Central memory CD8-positive, alpha-beta T cell (primary cell): ENCODE data around the gene MSANTD3.
"Not testable (repeated sequence)": the region's sequence is repeated elsewhere in the genome, so short reads cannot be mapped to it uniquely, and the experiment has no call there.

Experiments
- ATAC-seq: fragments of 150-1000 bp; cut with Tn5 transposase; replicated peaks from 2 replicates; pipeline ENCODE4 v1.10.0; 2022; ENCODE audit warnings: mild to moderate bottlenecking, moderate FRiP score, moderate number of reproducible peaks; ENCODE audit not compliant: poor library complexity, severe bottlenecking; ENCODE audit errors: extremely low read depth
- DNase-seq, 2 donors: peaks; one replicate each; pipeline ENCODE4 v3.0.0; 2021; ENCODE audit warnings: low spot score in 2 of 2
- H3K27ac Mint-ChIP-seq: one replicate; pipeline ENCODE4 v1.8.0; 2022; ENCODE audit warnings: low read depth, mild to moderate bottlenecking, moderate library complexity, mixed read lengths
- H3K27me3 Mint-ChIP-seq: one replicate; pipeline ENCODE4 v1.8.0; 2022; ENCODE audit warnings: mixed read lengths
- H3K36me3 Mint-ChIP-seq: one replicate; pipeline ENCODE4 v1.8.0; 2022; ENCODE audit warnings: mild to moderate bottlenecking, moderate library complexity, mixed read lengths; ENCODE audit not compliant: insufficient read depth
- H3K4me1 Mint-ChIP-seq: one replicate; pipeline ENCODE4 v1.8.0; 2022; ENCODE audit warnings: mixed read lengths
- H3K4me3 Mint-ChIP-seq: one replicate; pipeline ENCODE4 v1.8.0; 2022; ENCODE audit warnings: mild to moderate bottlenecking, moderate library complexity, mixed read lengths
- H3K9me3 Mint-ChIP-seq: one replicate; pipeline ENCODE4 v1.8.0; 2022; ENCODE audit warnings: mixed read lengths

MSANTD3 gene, protein sequence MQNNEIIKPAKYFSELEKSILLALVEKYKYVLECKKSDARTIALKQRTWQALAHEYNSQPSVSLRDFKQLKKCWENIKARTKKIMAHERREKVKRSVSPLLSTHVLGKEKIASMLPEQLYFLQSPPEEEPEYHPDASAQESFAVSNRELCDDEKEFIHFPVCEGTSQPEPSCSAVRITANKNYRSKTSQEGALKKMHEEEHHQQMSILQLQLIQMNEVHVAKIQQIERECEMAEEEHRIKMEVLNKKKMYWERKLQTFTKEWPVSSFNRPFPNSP

DNA sequence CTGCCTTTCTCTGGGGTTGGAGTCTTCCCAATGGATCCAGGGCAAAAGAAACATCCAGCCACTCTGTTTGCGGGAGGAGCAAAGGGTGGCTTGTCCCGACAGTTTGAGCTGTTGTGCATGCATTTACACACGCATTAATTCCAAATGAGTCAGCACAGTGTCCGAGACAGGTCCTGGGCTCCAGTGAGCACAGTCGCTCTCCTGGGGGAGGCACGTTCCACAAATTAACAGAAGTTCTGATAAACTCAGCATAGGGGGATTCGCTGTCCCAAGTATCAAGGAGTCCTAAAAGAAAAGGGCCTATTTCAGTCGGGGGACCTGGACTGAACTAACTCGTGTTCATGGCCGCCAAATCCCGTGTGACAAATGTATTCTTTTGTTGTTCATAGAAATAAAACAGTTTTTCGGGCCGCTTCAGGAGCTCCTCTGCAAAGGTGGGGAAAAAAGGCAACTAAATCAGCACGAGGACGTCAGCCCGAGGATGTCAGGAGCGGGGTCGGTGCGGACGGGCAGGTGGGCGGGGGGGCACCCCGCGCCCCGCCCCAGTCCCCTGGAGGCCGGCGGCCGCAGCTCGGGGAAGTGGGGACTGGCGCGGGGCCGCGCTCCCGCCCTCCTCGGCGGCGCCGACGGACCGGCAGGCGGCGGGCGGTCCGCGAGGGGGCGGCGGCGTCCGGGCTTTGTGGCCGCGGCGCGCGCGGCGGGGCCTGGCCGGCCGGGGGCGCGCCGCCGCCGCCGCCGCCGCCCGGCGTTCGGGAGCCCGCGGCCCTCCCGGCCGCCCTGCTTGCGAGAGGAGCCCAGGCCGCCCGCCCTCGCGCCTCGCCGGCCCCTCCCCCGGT lies at the start of gene MSANTD3:
MSANTD3 (plus strand) TSS at position 614 of the 836 bp plus-strand sequence. CDS start 14,796 bp downstream, outside the sequence.
- no peak for DNase-seq
- Mint-ChIP-seq H3K4me3 (peak within 1 kb of the TSS; percentile 98), H3K9me3 (no peaks in the 10 kb centered on the region), H3K4me1 (peaks cover 43% of the 10 kb centered on the region), H3K36me3 (peaks cover 3% of the 10 kb centered on the region), H3K27me3 (peaks cover 8% of the 10 kb centered on the region), H3K27ac (peak within 1 kb of the TSS; percentile 90)
- peak; percentile 85 for ATAC-seq

DNA sequence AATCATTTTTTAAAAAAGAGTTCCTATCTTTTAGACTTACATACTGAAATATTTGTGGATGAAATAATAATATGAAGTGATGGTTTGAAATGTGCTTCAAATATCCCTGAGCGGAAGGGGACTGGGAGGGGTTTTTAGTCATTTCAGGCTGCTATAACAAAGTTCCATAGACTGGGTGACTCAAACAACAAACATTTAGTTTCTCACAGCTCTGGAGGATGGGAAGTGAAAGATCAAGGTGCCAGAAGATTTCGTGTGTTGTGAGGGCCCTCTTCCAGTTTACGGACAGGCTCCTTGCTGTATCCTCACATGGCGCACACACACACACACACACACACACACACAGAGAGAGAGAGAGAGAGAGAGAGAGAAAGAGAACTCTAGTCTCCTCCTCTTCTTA lies 47.1 kb upstream of the MSANTD3 start:
- no peak for DNase-seq
- no peak overlapping the region for H3K27ac Mint-ChIP-seq
- no peaks in the 10 kb centered on the region for H3K27me3 Mint-ChIP-seq
- no peak overlapping the region for H3K4me3 Mint-ChIP-seq
- H3K4me1 Mint-ChIP-seq, result no peaks in the 10 kb centered on the region
- no peak for ATAC-seq
- H3K9me3 Mint-ChIP-seq, result peaks cover 10% of the 10 kb centered on the region
- peaks cover 3% of the 10 kb centered on the region for H3K36me3 Mint-ChIP-seq

DNA sequence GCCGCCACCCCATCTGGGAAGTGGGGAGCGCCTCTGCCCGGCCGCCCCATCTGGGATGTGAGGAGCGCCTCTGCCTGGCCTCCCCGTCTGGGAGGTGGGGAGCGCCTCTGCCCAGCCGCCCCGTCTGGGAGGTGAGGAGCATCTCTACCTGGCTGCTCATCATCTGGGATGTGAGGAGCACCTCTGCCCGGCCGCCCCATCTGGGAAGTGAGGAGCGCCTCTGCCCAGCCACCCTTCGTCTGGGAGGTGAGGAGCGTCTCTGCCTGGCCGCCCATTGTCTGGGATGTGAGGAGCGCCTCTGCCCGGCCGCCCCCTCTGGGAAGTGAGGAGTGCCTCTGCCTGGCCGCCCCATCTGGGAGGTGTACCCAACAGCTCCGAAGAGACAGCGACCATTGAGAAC lies 34.0 kb upstream of the MSANTD3 start:
- not testable (repeated sequence) for H3K4me1 Mint-ChIP-seq, DNase-seq, H3K36me3 Mint-ChIP-seq, H3K27ac Mint-ChIP-seq, ATAC-seq, H3K27me3 Mint-ChIP-seq, H3K9me3 Mint-ChIP-seq, H3K4me3 Mint-ChIP-seq

DNA sequence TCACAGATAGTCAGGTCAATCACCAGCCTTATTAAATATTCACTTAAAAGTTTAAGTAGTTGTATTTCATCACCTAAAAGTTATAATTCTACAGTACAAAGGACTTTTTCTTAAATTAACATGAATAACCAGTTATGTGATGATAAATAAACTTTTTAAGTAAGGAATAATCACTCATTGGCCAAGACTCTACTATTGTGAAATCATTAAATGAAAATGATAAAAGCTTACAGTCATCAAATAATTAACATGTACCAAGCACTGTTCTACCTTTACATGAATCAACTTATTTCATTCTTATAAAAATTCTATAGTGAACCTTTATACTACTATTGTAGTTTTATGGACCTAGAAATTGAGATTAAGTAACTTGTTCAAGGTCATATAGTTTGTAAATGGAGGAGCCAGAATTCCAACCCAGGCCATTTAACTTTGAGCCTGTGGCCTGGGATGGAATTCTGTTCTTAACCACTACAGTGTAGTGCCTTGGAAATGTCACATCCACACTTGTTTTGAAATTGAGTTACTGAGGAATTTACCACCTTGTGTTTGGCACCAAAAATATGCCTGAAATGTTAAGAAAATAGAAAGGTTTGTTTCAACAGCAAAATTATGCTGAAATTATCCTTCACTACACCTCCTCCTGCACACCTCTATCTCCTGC lies 32.8 kb upstream of the MSANTD3 start:
- no peaks in the 10 kb centered on the region for H3K36me3 Mint-ChIP-seq
- no peaks in the 10 kb centered on the region for H3K9me3 Mint-ChIP-seq
- DNase-seq, result no peak
- no peak overlapping the region for H3K27ac Mint-ChIP-seq
- no peak overlapping the region for H3K4me3 Mint-ChIP-seq
- H3K4me1 Mint-ChIP-seq, result no peaks in the 10 kb centered on the region
- H3K27me3 Mint-ChIP-seq, result no peaks in the 10 kb centered on the region
- ATAC-seq, result no peak

DNA sequence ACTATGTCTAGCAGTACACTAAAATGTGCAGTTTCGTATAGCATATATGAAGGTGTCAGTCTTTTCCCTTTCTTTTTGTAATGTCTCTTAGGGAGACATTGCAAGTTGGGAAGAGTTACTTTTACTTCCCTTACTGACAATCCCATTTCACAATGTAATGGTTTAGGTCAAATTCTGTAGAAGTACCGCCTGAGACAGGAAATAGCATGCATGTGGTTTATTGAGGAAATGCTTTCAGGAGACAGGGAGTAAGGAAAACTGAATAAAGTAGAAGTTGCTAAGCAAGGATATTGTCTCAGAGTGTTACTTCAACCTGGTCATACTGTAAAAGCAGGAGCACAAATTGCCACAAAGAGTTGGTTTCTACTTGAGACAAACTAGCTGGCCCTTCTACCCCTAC lies 32.1 kb upstream of the MSANTD3 start:
- ATAC-seq, result no peak
- Mint-ChIP-seq H3K9me3 (no peaks in the 10 kb centered on the region), H3K4me3 (no peak overlapping the region), H3K27ac (no peak overlapping the region), H3K27me3 (no peaks in the 10 kb centered on the region), H3K4me1 (no peaks in the 10 kb centered on the region), H3K36me3 (no peaks in the 10 kb centered on the region)
- DNase-seq, result no peak

DNA sequence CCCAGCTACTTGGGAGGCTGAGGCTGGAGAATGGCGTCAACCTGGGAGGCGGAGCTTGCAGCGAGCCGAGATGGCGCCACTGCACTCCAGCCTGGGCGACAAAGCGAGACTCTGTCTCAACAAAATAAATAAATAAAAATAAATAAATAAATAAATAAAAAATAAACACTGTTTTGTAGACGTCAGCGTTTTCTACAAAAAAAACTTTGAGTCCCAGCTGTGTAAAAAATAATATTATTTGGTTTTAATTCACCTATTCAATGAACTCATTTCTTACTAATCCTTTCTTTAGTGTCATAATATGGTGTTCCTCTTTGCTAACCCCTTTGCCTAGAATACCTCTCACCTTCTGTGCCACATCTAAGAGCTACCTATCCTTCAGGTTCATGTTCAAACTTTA lies 30.2 kb upstream of the MSANTD3 start:
- ATAC-seq, result no peak
- Mint-ChIP-seq H3K27me3 (no peaks in the 10 kb centered on the region), H3K36me3 (no peaks in the 10 kb centered on the region), H3K4me3 (no peak overlapping the region), H3K9me3 (no peaks in the 10 kb centered on the region), H3K27ac (no peak overlapping the region), H3K4me1 (no peaks in the 10 kb centered on the region)
- DNase-seq, result no peak

DNA sequence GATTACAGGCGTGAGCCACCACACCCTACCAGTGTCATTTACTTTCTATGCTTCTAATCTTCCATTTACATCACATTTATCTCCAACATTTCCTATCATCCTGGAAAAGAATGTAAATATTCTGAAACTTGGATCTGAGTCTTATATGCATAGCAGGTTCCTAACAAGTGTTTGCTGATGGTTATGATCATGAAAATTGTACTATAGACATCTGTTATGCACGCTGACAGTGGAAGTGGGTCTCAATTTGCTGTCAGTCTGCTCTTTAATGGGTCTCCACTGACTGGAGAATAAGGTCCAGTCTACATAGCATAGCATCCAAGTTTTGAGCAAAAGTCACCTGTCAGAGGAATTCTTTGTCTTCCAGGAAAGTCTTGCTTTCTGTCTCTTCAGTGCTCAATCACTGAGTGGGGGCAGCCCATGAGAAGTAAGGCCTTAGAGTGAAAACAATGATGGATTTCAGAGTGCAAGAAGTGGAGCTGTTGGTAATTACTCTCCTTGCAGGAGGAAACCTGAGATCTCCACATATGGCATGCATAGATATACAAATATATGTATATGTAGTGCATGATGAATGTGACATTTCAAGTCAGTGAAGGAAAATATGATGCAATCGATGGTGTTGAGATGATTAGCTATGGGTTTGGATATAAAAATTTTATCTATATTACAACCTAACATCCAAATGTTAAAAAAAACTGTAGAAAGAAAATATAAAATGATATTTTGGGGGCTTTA lies 29.2 kb upstream of the MSANTD3 start:
- ATAC-seq (no peak), DNase-seq (no peak)
- H3K27ac Mint-ChIP-seq, result no peak overlapping the region
- no peaks in the 10 kb centered on the region for H3K36me3 Mint-ChIP-seq
- no peaks in the 10 kb centered on the region for H3K27me3 Mint-ChIP-seq
- H3K4me3 Mint-ChIP-seq, result no peak overlapping the region
- no peaks in the 10 kb centered on the region for H3K9me3 Mint-ChIP-seq
- H3K4me1 Mint-ChIP-seq, result no peaks in the 10 kb centered on the region

DNA sequence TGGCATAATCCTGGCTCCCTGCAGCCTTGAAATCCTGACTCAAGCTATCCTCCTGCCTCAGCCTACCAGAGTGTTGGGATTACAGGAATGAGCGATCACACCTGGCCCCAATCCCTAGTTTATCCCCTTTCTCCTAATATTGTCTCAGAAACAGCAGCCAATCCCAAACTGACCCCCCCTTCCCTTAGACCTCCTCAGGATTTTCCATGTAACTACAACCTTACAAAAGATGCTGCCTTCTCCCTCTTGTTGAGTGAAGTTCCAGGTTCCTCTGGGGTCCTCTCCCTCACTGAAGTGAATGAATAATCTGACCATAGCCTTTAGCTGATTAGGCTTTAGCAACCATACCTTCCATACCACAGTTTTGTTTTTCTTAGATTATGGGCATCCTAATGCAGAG lies 25.9 kb upstream of the MSANTD3 start:
- ATAC-seq, result no peak
- no peaks in the 10 kb centered on the region for H3K36me3 Mint-ChIP-seq

DNA sequence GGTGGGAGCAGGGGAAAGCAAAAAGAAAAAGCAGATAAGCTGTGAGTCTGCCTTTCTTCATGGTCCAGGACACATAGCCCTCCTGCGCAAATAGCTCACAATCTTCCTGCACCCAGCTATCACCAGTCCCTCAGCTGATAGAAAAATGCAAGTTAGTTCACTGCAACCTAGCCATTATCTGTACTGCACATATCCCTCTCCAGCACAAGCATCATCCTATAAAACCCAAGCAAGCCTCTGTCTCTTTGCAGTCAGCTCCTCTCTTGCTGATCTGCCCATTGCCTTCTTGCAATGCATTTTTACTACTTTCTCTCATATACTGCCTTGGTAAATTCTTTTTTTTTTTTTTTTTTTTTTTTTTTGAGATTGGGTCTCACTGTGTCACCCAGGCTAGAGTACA lies 20.0 kb upstream of the MSANTD3 start:
- H3K4me3 Mint-ChIP-seq, result no peak overlapping the region
- peaks cover 1% of the 10 kb centered on the region for H3K36me3 Mint-ChIP-seq
- H3K27ac Mint-ChIP-seq, result no peak overlapping the region
- ATAC-seq (no peak), DNase-seq (no peak)
- H3K27me3 Mint-ChIP-seq, result peaks cover 33% of the 10 kb centered on the region
- no peaks in the 10 kb centered on the region for H3K9me3 Mint-ChIP-seq
- peaks cover 9% of the 10 kb centered on the region for H3K4me1 Mint-ChIP-seq

More for the DNA sequence above, 25.9 kb upstream of the MSANTD3 start:
- no peaks in the 10 kb centered on the region for H3K4me1 Mint-ChIP-seq
- peaks cover 10% of the 10 kb centered on the region for H3K27me3 Mint-ChIP-seq
- H3K27ac Mint-ChIP-seq, result no peak overlapping the region
- no peak overlapping the region for H3K4me3 Mint-ChIP-seq
- H3K9me3 Mint-ChIP-seq, result no peaks in the 10 kb centered on the region
- DNase-seq, result no peak

DNA sequence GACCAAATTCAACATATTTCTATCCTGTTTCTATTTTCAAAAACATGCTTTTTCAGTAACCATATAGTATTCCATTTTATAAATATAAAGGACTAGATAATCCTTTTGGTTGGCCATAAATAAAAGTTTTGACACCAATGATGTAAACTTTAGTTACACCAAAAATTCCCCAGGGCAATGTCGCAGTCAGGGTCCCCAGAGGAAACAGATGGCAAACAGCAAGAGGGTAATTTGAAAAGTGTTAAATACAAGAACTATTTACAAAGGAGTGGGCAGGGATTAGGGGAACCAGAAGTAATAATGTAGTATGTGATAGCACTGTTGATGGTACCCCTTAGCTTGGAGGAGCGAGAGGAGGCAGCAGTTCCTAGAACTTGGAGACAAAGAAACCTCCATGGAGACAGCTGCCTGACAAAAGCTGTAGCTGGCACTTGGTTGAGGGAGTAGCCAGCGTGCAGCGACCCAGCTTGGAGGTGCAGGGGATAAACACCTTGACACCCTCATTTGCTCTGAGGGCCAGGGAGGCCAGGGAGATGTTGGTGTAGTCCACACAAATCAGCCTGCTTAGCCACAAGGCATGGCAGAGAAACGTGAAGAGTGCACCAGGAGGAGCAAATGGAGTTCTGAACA lies 18.3 kb upstream of the MSANTD3 start:
- H3K4me3 Mint-ChIP-seq, result no peak overlapping the region
- ATAC-seq (no peak), DNase-seq (no peak)
- no peaks in the 10 kb centered on the region for H3K9me3 Mint-ChIP-seq
- H3K36me3 Mint-ChIP-seq, result peaks cover 1% of the 10 kb centered on the region
- H3K27ac Mint-ChIP-seq, result no peak overlapping the region
- H3K4me1 Mint-ChIP-seq, result peaks cover 10% of the 10 kb centered on the region
- H3K27me3 Mint-ChIP-seq, result peaks cover 33% of the 10 kb centered on the region

DNA sequence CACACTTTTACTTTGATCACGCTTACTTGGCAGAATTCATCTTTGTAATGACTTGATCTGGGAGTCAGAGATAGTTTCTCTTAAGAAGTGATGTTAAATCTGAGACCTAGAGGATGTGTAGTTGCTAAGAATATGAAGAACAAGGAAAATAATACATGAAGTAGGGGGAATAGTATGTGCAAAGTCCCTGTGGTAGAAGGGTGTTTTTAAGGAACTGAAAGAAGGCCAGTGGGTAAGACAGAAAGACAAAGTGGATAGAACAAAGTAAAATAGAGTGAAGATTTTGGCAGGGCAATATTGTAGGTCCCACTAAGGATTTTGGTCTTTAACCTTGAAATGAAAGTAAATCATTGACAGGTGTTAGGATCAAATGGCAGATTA lies 17.8 kb upstream of the MSANTD3 start:
- Mint-ChIP-seq H3K4me3 (no peak overlapping the region), H3K4me1 (peaks cover 10% of the 10 kb centered on the region), H3K27ac (no peak overlapping the region)

More for the DNA sequence above, 17.8 kb upstream of the MSANTD3 start:
- no peak for DNase-seq
- H3K9me3 Mint-ChIP-seq, result no peaks in the 10 kb centered on the region
- no peak for ATAC-seq
- peaks cover 33% of the 10 kb centered on the region for H3K27me3 Mint-ChIP-seq
- peaks cover 1% of the 10 kb centered on the region for H3K36me3 Mint-ChIP-seq
